LNCaP clone FGC (cell line): ENCODE results near the gene PLD5.
"Not testable (repeated sequence)": the region's sequence is repeated elsewhere in the genome, so short reads cannot be mapped to it uniquely, and the experiment has no call there.

Experiments
- DNase-seq: peaks from one replicate; pipeline ENCODE4 v3.0.0-alpha.2; 2011; ENCODE audit warnings: low read depth
- H3K4me3 ChIP-seq: 2 replicates; pipeline ENCODE4 v1.5.1; 2011; ENCODE audit warnings: mild to moderate bottlenecking, low read depth, low read length, control low read depth
- TF ChIP-seq, protein P1 (sequence below): IDR thresholded peaks from 2 replicates; pipeline ENCODE4 v1.5.1; 2012; ENCODE audit warnings: mild to moderate bottlenecking; ENCODE audit not compliant: control insufficient read depth, insufficient read depth; ENCODE audit errors: extremely low read depth

Gene PLD5

DNA sequence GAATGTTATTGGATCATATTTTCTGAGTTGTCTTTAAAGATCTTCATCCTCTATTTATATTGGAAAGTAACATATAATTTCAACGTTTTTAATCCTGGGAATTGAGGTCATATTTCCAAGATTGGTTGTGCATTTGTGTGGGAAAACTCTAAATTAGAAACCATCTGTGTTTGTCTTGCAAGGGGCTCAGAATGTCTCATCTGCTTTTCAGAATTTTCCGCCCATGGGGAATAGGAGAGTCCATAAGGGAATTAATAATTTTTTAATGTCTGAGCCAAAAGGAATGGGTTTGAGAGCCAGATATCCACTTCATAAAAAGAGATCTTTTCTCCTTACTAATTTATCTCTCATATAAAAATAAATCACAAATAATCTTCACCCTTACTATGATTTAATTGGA is 440.8 kb downstream of the PLD5 start:
- TF ChIP-seq, protein P1, sequence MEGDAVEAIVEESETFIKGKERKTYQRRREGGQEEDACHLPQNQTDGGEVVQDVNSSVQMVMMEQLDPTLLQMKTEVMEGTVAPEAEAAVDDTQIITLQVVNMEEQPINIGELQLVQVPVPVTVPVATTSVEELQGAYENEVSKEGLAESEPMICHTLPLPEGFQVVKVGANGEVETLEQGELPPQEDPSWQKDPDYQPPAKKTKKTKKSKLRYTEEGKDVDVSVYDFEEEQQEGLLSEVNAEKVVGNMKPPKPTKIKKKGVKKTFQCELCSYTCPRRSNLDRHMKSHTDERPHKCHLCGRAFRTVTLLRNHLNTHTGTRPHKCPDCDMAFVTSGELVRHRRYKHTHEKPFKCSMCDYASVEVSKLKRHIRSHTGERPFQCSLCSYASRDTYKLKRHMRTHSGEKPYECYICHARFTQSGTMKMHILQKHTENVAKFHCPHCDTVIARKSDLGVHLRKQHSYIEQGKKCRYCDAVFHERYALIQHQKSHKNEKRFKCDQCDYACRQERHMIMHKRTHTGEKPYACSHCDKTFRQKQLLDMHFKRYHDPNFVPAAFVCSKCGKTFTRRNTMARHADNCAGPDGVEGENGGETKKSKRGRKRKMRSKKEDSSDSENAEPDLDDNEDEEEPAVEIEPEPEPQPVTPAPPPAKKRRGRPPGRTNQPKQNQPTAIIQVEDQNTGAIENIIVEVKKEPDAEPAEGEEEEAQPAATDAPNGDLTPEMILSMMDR: no peak
- H3K4me3 ChIP-seq: no peak overlapping the region
- DNase-seq: no peak

DNA sequence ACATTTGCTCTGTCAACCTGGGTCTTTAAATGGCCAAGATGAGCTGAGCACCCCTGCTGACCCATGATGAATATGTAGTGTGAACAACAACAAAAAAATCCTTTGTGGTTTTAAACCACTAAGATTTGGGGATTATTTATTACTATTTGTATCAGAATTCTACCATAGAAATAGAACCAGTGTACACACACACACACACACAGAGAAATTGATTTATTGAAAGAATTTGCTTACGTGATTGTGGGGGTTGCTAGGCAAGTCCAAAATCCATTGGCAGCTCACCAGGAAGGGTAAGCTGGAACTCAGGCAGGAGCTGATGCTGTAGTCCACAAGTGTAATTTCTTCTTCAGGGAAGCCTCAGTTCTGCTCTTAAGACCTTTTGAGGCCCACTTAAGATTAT is 443.1 kb downstream of the PLD5 start:
- DNase-seq: no peak
- H3K4me3 ChIP-seq: no peak overlapping the region
- TF ChIP-seq, protein P1: no peak

DNA sequence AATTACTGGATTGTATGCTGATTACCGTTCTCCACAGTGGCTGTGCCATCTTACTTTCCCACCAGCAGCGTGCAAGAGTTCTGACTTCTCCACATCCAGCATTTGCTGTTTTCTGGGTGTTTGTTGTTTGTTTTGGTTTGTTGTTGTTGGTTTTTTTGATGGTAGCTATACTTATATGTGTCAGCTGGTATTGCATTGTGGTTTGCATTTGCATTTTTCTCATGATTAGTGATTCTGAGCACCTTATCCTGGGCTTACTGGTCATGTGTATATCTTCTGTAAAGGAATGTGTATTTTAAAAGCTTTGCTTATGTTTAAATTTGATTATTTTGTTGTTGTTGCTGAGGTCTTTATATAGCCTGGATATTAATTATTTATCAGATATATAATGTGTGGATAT is 458.7 kb downstream of the PLD5 start:
- TF ChIP-seq, protein P1: no peak

DNA sequence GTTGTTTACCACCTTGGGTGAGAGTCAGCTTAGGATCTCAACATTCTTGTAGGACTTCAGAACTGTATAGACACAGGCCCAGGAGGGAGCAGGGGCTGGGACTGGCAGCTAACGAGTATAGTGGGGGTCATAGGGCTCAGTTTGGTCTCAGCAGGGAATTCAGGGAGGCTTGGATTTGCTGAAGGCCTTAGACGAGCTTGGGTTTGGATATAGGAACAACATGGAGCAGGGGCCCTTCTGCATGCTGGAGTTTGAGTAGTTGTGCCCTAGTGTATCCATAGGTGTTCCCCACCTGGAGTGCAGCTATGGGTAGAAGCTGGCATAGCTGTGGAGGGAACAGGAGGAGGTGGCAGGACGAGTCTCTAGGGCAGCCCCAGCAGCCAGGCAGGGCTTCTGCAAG is 462.2 kb downstream of the PLD5 start:
- TF ChIP-seq, protein P1: no peak
- H3K4me3 ChIP-seq: no peak overlapping the region
- DNase-seq: no peak

More for the DNA sequence above, 458.7 kb downstream of the PLD5 start:
- H3K4me3 ChIP-seq: no peak overlapping the region
- DNase-seq: no peak

DNA sequence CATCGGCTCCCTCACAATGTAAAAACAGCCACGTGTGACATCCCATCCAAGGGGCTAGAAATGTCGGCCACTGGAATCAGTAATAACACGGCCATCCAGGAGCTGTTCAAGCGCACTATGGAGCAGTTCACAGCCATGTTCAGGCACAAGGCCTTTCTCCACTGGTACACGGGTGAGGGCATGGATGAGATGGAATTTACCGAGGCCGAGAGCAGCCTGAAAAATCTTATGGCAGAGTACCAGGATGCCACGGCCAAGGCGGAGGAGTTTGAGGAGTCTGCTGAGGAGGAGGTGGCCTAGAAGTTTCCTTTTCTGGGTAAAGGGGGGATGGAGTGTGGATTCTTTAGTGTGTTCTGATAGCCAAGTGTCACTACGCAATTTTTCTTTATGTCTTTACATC is 464.5 kb downstream of the PLD5 start:
- TF ChIP-seq, protein P1: no peak
- DNase-seq: no peak
- no peak overlapping the region for H3K4me3 ChIP-seq

DNA sequence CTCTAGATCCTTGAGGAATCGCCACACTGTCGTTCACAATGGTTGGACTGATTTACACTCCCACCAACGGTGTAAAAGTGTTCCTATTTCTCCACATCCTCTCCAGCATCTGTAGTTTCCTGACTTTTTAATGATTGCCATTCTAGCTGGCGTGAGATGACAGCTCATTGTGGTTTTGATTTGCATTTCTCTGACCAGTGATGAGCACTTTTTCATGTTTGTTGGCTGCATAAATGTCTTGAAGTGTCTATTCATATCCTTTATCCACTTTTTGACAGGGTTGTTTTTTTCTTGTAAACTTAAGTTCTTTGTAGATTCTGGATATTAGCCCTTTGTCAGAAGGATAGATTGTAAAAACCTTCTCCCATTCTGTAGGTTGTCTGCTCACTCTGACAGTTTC is 465.9 kb downstream of the PLD5 start:
- DNase-seq, H3K4me3 ChIP-seq: not testable (repeated sequence)

DNA sequence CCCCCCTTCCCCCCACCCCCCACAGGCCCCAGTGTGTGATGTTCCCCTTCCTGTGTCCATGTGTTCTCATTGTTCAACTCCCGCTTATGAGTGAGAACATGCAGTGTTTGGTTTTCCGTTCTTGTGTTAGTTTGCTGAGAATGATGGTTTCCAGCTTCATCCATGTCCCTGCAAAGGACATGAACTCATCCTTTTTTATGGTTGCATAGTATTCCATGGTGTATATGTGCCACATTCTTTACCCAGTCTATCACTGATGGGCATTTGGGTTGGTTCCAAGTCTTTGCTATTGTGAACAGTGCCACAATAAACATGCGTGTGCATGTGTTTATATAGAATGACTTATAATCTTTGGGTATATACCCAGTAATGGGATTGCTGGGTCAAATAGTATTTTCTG is 466.3 kb downstream of the PLD5 start:
- not testable (repeated sequence) for DNase-seq, H3K4me3 ChIP-seq

DNA sequence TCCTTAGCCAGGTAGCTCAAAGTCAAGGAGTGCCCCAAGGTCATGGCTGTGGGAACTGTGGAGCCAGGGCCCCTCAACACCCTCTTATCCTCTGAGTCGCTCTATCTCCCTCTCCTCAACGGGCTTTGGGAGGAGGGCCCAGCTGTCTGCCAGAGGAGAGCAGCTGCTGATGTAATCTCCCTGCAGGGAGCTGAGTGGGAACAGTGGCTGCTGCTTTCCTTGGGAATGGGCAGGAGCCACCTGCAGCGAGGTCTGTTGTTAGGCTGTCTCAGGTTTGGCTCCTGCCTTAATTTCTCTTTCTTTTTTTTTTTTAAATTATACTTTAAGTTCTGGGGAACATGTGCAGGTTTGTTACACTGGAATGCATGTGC is 466.8 kb downstream of the PLD5 start:
- DNase-seq: no peak
- TF ChIP-seq, protein P1: no peak
- no peak overlapping the region for H3K4me3 ChIP-seq
